ENCODE measurements around the gene NR2F2.

Gene NR2F2

DNA sequence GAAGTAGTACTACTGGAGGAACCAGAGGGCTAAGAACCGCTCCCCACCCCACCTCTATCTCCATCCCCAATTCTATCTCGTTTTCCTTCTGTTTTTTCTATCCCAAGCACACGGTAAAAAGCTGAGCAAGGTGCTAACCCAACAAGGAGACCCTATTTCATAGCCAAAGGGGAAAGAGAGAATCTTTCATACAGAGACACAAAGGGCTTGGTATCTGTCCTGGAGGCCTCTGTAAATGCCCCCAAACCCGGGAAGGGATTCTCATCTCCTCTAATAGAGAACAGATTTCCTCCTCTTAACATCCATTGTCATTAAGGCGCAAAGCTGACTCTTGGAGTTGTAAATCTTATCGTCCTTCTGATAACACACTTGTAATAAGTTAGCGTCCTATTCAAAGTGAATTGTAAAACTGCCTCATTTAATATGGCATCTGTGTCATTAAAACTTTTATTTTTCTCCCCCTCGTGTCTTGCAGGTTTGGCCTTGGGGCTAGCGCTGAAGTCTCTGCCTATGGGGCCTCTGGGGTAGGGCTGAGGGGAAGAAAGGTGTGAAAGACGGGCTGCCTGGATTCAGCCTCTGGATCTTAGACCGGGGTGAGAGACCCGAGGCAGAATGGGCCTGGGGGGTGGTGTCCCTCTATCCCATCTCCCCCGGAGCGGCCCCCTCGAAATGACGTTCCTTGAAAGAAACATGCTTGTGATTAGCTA, 12.1 kb downstream of the NR2F2 start:
- H3K9me2 ChIP-seq (replicated peaks; ENCODE audit: control insufficient read depth, low read length) = no peaks in the 10 kb centered on the region
- no peak overlapping the region for H3K4me3 ChIP-seq (ENCODE audit: low read length)
- H3K4me1 ChIP-seq (ENCODE audit: control insufficient read depth, low read length) = no peaks in the 10 kb centered on the region
- no peak overlapping the region for H3K4me2 ChIP-seq (ENCODE audit: low read length)
- no peak for TF ChIP-seq EZH2phosphoT487 (IDR thresholded peaks at IDR 0.05; ENCODE audit: borderline replicate concordance, low read length)
- TF ChIP-seq, protein P1, sequence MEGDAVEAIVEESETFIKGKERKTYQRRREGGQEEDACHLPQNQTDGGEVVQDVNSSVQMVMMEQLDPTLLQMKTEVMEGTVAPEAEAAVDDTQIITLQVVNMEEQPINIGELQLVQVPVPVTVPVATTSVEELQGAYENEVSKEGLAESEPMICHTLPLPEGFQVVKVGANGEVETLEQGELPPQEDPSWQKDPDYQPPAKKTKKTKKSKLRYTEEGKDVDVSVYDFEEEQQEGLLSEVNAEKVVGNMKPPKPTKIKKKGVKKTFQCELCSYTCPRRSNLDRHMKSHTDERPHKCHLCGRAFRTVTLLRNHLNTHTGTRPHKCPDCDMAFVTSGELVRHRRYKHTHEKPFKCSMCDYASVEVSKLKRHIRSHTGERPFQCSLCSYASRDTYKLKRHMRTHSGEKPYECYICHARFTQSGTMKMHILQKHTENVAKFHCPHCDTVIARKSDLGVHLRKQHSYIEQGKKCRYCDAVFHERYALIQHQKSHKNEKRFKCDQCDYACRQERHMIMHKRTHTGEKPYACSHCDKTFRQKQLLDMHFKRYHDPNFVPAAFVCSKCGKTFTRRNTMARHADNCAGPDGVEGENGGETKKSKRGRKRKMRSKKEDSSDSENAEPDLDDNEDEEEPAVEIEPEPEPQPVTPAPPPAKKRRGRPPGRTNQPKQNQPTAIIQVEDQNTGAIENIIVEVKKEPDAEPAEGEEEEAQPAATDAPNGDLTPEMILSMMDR (IDR thresholded peaks at IDR 0.05; ENCODE audit: low read depth, low read length, poor library complexity, severe bottlenecking) = no peak
- H4K20me1 ChIP-seq (ENCODE audit: control insufficient read depth, insufficient read depth, low read depth, low read length) = no peaks in the 10 kb centered on the region
- no peaks in the 10 kb centered on the region for H3K79me2 ChIP-seq (ENCODE audit: control insufficient read depth, low read length)
- no peaks in the 10 kb centered on the region for H3F3A ChIP-seq (ENCODE audit: control insufficient read depth, insufficient read depth)
- no peaks in the 10 kb centered on the region for H3K27me3 ChIP-seq (ENCODE audit: control insufficient read depth, low read length)
- no peak overlapping the region for H3K27ac ChIP-seq (ENCODE audit: low read depth, low read length)
- no peaks in the 10 kb centered on the region for H3K9me3 ChIP-seq (ENCODE audit: control insufficient read depth, insufficient read depth, low read length)
- H3K36me3 ChIP-seq (ENCODE audit: control insufficient read depth, low read length) = no peaks in the 10 kb centered on the region

DNA sequence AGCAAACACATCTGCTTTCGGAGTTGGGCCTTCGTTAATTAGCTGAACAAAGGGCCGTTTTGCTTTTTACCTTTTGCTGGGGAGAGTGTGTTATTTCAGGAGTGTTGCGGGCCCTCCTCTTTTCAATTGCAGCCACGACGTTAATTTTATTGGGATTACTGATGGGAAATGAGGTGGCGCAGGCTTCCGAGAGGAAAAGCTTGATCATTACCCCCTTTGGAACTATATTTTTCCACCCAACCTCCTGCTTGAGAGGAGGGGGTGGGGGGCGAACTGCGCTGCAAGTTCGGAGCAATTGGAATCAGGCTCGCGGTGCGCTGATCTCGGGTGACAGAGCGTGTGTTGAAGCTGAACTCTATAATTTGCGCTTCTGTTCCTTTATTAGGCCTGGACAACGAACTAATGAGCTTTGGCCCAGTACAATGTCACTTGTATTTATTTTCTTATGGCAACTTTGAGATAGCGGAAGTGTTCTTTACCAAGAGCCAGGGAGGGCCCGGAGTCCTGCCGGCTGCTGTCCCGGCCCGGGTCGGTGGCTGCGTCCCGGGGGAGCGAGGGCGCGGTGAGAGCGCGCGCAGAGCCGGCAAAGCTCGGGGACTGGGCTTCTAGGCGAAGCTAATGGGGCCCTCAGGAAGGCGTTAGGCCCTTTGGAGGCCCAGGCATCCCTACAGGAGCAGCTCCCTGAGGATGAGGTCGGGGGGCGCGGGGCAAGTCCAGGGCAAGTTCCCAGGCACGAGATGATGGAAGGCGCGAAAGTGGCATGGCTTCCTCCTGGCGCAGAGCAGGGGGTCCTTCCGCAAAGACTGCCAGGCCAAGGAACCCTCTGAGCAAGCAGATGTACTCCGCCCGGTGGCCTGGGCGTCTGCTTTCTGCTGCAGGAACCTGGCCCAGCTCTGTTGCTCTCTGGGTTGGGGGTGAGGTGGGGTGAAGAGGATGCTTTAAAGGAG, 12.9 kb downstream of the NR2F2 start:
- no peak for TF ChIP-seq EZH2phosphoT487 (IDR thresholded peaks at IDR 0.05; ENCODE audit: borderline replicate concordance, low read length)
- TF ChIP-seq, protein P1 (IDR thresholded peaks at IDR 0.05; ENCODE audit: low read depth, low read length, poor library complexity, severe bottlenecking) = no peak
- Histone ChIP-seq H3K79me2 (ENCODE audit: control insufficient read depth, low read length) (no peaks in the 10 kb centered on the region), H4K20me1 (ENCODE audit: control insufficient read depth, insufficient read depth, low read depth, low read length) (no peaks in the 10 kb centered on the region), H3K4me2 (ENCODE audit: low read length) (no peak overlapping the region), H3K4me1 (ENCODE audit: control insufficient read depth, low read length) (no peaks in the 10 kb centered on the region), H3K36me3 (ENCODE audit: control insufficient read depth, low read length) (no peaks in the 10 kb centered on the region), H3K4me3 (ENCODE audit: low read length) (no peak overlapping the region), H3K9me3 (ENCODE audit: control insufficient read depth, insufficient read depth, low read length) (no peaks in the 10 kb centered on the region), H3F3A (ENCODE audit: control insufficient read depth, insufficient read depth) (no peaks in the 10 kb centered on the region), H3K27ac (ENCODE audit: low read depth, low read length) (no peak overlapping the region), H3K27me3 (ENCODE audit: control insufficient read depth, low read length) (no peaks in the 10 kb centered on the region), H3K9me2 (replicated peaks; ENCODE audit: control insufficient read depth, low read length) (no peaks in the 10 kb centered on the region)

DNA sequence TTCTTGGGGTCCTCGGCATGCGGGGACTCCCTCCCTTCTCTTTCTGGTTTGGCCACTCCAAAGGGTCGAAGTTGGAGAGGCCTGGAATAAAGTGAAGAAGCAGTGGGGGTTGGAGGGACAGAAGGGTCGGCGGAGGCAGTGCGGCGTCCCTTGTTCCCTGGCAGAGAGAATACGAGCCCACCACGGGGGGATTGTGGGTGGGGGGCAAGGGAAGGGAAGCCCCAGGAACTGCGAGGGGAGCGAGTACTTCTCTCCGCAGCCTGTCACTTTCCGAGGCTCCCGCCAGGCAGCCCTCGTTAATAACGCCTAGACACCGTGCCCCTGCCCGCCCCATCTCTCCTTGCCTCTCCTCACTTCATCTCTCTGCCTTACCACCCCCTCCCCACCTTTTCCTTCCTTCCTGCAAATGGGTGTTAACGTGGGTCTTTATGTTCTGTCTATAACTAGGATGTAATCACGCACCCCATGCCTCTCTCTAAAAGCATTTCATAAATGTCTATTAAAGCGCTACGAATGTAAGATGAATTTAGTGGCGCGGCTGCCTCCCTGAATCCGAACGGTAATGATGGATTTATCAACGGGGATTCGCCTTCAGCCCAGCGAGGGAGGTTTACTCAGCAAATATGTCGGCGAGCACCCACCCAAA, 13.7 kb downstream of the NR2F2 start:
- H3K4me3 ChIP-seq (ENCODE audit: low read length) = no peak overlapping the region
- no peaks in the 10 kb centered on the region for H3K27me3 ChIP-seq (ENCODE audit: control insufficient read depth, low read length)
- TF ChIP-seq EZH2phosphoT487 (IDR thresholded peaks at IDR 0.05; ENCODE audit: borderline replicate concordance, low read length) = no peak
- TF ChIP-seq, protein P1 (IDR thresholded peaks at IDR 0.05; ENCODE audit: low read depth, low read length, poor library complexity, severe bottlenecking) = no peak

More for the DNA sequence above, 13.7 kb downstream of the NR2F2 start:
- no peaks in the 10 kb centered on the region for H3K9me2 ChIP-seq (replicated peaks; ENCODE audit: control insufficient read depth, low read length)
- no peaks in the 10 kb centered on the region for H3K4me1 ChIP-seq (ENCODE audit: control insufficient read depth, low read length)
- H4K20me1 ChIP-seq (ENCODE audit: control insufficient read depth, insufficient read depth, low read depth, low read length) = no peaks in the 10 kb centered on the region
- H3K4me2 ChIP-seq (ENCODE audit: low read length) = no peak overlapping the region
- no peaks in the 10 kb centered on the region for H3K36me3 ChIP-seq (ENCODE audit: control insufficient read depth, low read length)
- H3K27ac ChIP-seq (ENCODE audit: low read depth, low read length) = no peak overlapping the region
- H3K9me3 ChIP-seq (ENCODE audit: control insufficient read depth, insufficient read depth, low read length) = no peaks in the 10 kb centered on the region
- H3F3A ChIP-seq (ENCODE audit: control insufficient read depth, insufficient read depth) = no peaks in the 10 kb centered on the region
- H3K79me2 ChIP-seq (ENCODE audit: control insufficient read depth, low read length) = no peaks in the 10 kb centered on the region
